Neuronal stem cell (in vitro differentiated cells): ENCODE data around the gene APOBEC4.

ENCODE experiments used
- DNase-seq: peaks from one replicate; pipeline ENCODE4 v3.0.0-alpha.2; 2013; ENCODE audit warnings: low spot score
- H2AFZ ChIP-seq: one replicate; pipeline ENCODE4 v1.6.1; 2013; ENCODE audit warnings: mild to moderate bottlenecking, low read length, inconsistent platforms
- H2AK5ac ChIP-seq: 2 replicates; pipeline ENCODE4 v1.6.1; 2013; ENCODE audit warnings: low read depth, mild to moderate bottlenecking, inconsistent platforms, low read length, moderate library complexity, mixed read lengths
- H2BK120ac ChIP-seq: 2 replicates; pipeline ENCODE4 v1.6.1; 2013; ENCODE audit warnings: low read depth, mild to moderate bottlenecking, inconsistent platforms, low read length, moderate library complexity, mixed read lengths
- H2BK12ac ChIP-seq: one replicate; pipeline ENCODE4 v1.6.1; 2013; ENCODE audit warnings: low read length, inconsistent platforms
- H2BK15ac ChIP-seq: 2 replicates; pipeline ENCODE4 v1.6.1; 2013; ENCODE audit warnings: mild to moderate bottlenecking, low read length, inconsistent platforms, mixed read lengths
- H2BK5ac ChIP-seq: one replicate; pipeline ENCODE4 v1.6.1; 2013; ENCODE audit warnings: inconsistent platforms, mild to moderate bottlenecking, low read length, moderate library complexity
- H3K14ac ChIP-seq: one replicate; pipeline ENCODE4 v1.6.1; 2013; ENCODE audit warnings: low read length, inconsistent platforms
- H3K18ac ChIP-seq: 2 replicates; pipeline ENCODE4 v1.6.1; 2013; ENCODE audit warnings: low read length, inconsistent platforms
- H3K23ac ChIP-seq: 2 replicates; pipeline ENCODE4 v1.6.1; 2013; ENCODE audit warnings: low read depth, mild to moderate bottlenecking, mixed read lengths, low read length, inconsistent platforms; ENCODE audit not compliant: poor library complexity
- H3K27ac ChIP-seq: replicated peaks from 3 replicates; pipeline ENCODE4 v1.5.1; 2013; ENCODE audit warnings: low read length, inconsistent platforms
- H3K27me3 ChIP-seq, 3 experiments: 2 replicates each; pipeline ENCODE4 v1.6.1; 2013; ENCODE audit warnings: low read length in 3 of 3, mild to moderate bottlenecking in 2 of 3, inconsistent platforms in 1 of 3, low read depth in 1 of 3, mixed read lengths in 1 of 3, moderate library complexity in 1 of 3; ENCODE audit not compliant: control insufficient read depth in 3 of 3, insufficient read depth in 3 of 3
- H3K36me3 ChIP-seq, 2 donors: replicated peaks in 1 of 2; 2 replicates each; pipeline ENCODE4 v1.6.1; 2013; ENCODE audit warnings: low read length in 2 of 2; ENCODE audit not compliant: control insufficient read depth in 2 of 2, insufficient read depth in 2 of 2
- H3K4ac ChIP-seq: 2 replicates; pipeline ENCODE4 v1.6.1; 2013; ENCODE audit warnings: inconsistent platforms, mild to moderate bottlenecking, low read length, moderate library complexity
- H3K4me1 ChIP-seq, 2 donors: 1 replicate in 1 of 2; 2 replicates in 1 of 2; pipeline ENCODE4 v1.6.1; 2013; ENCODE audit warnings: low read length in 2 of 2, low read depth in 1 of 2; ENCODE audit not compliant: control insufficient read depth in 2 of 2, insufficient read depth in 1 of 2
- H3K4me2 ChIP-seq: one replicate; pipeline ENCODE4 v1.6.1; 2013; ENCODE audit warnings: mild to moderate bottlenecking, low read length, inconsistent platforms; ENCODE audit not compliant: insufficient read depth, poor library complexity, severe bottlenecking
- H3K4me3 ChIP-seq, 2 donors: 2 replicates each; pipeline ENCODE4 v1.5.1; 2013; ENCODE audit warnings: low read length in 2 of 2, mild to moderate bottlenecking in 2 of 2, inconsistent platforms in 1 of 2, moderate library complexity in 1 of 2
- H3K79me1 ChIP-seq: one replicate; pipeline ENCODE4 v1.6.1; 2013; ENCODE audit warnings: low read depth, mild to moderate bottlenecking, inconsistent platforms, low read length, moderate library complexity
- H3K9ac ChIP-seq: one replicate; pipeline ENCODE4 v1.6.1; 2013; ENCODE audit warnings: mild to moderate bottlenecking, low read depth, low read length, inconsistent platforms; ENCODE audit not compliant: poor library complexity
- H3K9me3 ChIP-seq, 2 donors: replicated peaks in 1 of 2; 2 replicates each; pipeline versions ENCODE3 to v1.6.1; 2013; ENCODE audit warnings: low read length in 2 of 2, mild to moderate bottlenecking in 2 of 2, inconsistent platforms in 1 of 2, low read depth in 1 of 2, mixed read lengths in 1 of 2, moderate library complexity in 1 of 2; ENCODE audit not compliant: control insufficient read depth in 2 of 2, insufficient read depth in 1 of 2
- H4K8ac ChIP-seq: one replicate; pipeline ENCODE4 v1.6.1; 2013; ENCODE audit warnings: low read depth, mild to moderate bottlenecking, inconsistent platforms, low read length, moderate library complexity
- H4K91ac ChIP-seq: one replicate; pipeline ENCODE4 v1.6.1; 2013; ENCODE audit warnings: low read length, low read depth, mild to moderate bottlenecking, inconsistent platforms; ENCODE audit not compliant: poor library complexity
- WGBS, 2 donors: extraction: QIAGEN DNeasy Blood & Tissue Kit; methylation state at CpG; one replicate each; pipeline ENCODE4 v1.1.7; 2013; ENCODE audit warnings: missing lambda C conversion rate in 2 of 2, mixed read lengths in 1 of 2; ENCODE audit not compliant: insufficient read length in 2 of 2, insufficient replicate concordance in 1 of 2; ENCODE audit errors: extremely low coverage in 2 of 2; 5-methylcytosine and 5-hydroxymethylcytosine counted together

The APOBEC4 gene

DNA sequence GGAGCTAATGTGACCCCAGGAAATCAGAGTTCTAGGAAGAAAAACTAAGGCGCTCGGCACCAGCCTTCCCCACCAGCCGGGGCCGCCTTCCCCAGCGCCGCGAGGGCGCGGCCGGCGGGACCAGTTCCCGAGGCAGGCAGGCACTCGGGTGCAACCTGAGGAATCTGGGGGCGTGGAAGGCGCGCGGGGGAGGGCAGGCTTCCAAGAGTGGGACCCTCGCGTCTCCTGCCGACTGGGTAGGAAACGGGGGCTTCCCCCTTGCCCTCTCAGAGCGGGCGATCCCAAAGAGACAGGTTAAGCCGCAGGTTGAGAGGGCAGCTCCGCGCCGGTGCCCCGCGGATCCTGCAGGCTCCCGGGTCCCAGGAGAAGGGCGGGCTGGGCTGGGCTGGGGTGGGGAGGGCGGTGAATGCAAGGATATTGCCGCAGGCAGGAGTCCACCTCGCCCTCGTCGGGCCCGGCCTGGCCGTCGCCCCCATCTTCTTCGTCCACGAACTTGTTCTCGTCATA lies 18.0 kb downstream of the APOBEC4 start:
- Histone ChIP-seq H3K18ac (peak overlapping the region; percentile 99), H3K9me3 (no peaks in the 10 kb centered on the region), H2BK15ac (peak overlapping the region; percentile 85), H3K27me3 (no peaks in the 10 kb centered on the region), H3K4ac (peak overlapping the region; percentile 53), H4K8ac (no peak overlapping the region), H3K9ac (peak overlapping the region; percentile 96), H2AFZ (peak overlapping the region; percentile 97), H3K79me1 (peaks cover 5% of the 10 kb centered on the region), H4K91ac (no peak overlapping the region), H3K14ac (peak overlapping the region; percentile 21), H2BK5ac (peak overlapping the region; percentile 87), H2AK5ac (peak overlapping the region; percentile 70), H3K4me3 (peak overlapping the region; percentile 94 to 95), H3K27ac (peak overlapping the region; percentile 91), H3K4me2 (peak overlapping the region; percentile 83), H2BK120ac (peak overlapping the region; percentile 50), H3K23ac (peak overlapping the region; percentile 37), H3K4me1 (peaks cover 1 to 14% of the 10 kb centered on the region in 2 donors), H2BK12ac (no peak overlapping the region), H3K36me3 (peaks cover 2 to 30% of the 10 kb centered on the region in 2 donors)
- DNase-seq: no peak
- WGBS, 2 donors: no CpG with 5 or more reads among the region's 42 CpGs

DNA sequence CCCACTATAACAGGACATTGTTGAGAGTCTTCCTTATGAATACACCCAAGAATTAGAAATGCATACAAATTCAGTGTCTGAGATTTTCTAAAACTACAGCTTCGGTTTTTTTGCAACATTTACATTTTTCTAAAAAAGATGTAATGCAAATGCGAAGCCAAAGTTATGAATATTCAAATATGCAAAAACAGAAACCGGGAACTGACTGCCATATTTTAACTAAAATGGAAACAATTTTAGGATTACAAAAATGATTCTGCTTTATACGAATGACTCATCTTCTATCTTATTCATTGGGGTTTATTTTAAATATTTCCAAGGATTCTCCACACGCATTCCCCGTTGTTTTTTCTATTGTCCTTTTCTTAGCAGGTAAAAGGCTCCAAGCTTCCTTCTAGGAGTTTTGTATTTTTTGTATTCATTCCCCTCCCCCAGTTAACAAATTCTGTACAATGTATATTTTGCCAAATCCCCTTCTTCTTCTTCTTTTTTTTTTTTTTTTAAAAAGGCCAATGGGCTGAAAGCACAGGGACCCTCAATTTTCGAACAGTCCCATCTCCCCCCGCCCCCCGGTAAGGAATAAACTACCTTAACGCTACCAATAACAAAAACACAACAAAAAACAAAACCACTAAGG lies 18.6 kb downstream of the APOBEC4 start:
- Histone ChIP-seq H3K4ac (no peak overlapping the region), H3K9me3 (no peaks in the 10 kb centered on the region), H3K27me3 (no peaks in the 10 kb centered on the region), H4K91ac (no peak overlapping the region), H3K79me1 (peaks cover 5% of the 10 kb centered on the region), H3K18ac (no peak overlapping the region), H2BK5ac (no peak overlapping the region), H2AFZ (peak overlapping the region; percentile 97), H4K8ac (no peak overlapping the region), H2AK5ac (no peak overlapping the region), H2BK15ac (no peak overlapping the region), H3K4me1 (peaks cover 1 to 14% of the 10 kb centered on the region in 2 donors), H2BK12ac (no peak overlapping the region), H3K23ac (no peak overlapping the region), H3K9ac (no peak overlapping the region), H3K36me3 (peaks cover 2 to 36% of the 10 kb centered on the region in 2 donors), H3K14ac (no peak overlapping the region), H3K27ac (no peak overlapping the region), H3K4me2 (no peak overlapping the region), H3K4me3 (peak overlapping the region; percentile 94 to 95), H2BK120ac (no peak overlapping the region)
- WGBS, 2 donors: no CpG with 5 or more reads among the region's 10 CpGs
- no peak for DNase-seq

GRCh38 chr1:183633676-183634343 lies 19.3 kb downstream of the APOBEC4 start:
- Histone ChIP-seq H2BK5ac (no peak overlapping the region), H3K9me3 (no peaks in the 10 kb centered on the region), H2AK5ac (no peak overlapping the region), H4K8ac (no peak overlapping the region), H3K9ac (no peak overlapping the region), H2AFZ (no peak overlapping the region), H3K27ac (no peak overlapping the region), H2BK15ac (no peak overlapping the region), H2BK12ac (no peak overlapping the region), H3K23ac (no peak overlapping the region), H3K14ac (no peak overlapping the region), H3K4me2 (no peak overlapping the region), H3K4me3 (peak overlapping the region in 1 of 2 donors; percentile 94), H3K79me1 (peaks cover 5% of the 10 kb centered on the region), H3K27me3 (no peaks in the 10 kb centered on the region), H4K91ac (no peak overlapping the region), H3K4ac (no peak overlapping the region), H3K4me1 (peaks cover 1 to 14% of the 10 kb centered on the region in 2 donors), H3K36me3 (peaks cover 2 to 43% of the 10 kb centered on the region in 2 donors), H3K18ac (no peak overlapping the region), H2BK120ac (no peak overlapping the region)
- no CpG with 5 or more reads among the region's 1 CpG for WGBS, 2 donors
- no peak for DNase-seq

DNA sequence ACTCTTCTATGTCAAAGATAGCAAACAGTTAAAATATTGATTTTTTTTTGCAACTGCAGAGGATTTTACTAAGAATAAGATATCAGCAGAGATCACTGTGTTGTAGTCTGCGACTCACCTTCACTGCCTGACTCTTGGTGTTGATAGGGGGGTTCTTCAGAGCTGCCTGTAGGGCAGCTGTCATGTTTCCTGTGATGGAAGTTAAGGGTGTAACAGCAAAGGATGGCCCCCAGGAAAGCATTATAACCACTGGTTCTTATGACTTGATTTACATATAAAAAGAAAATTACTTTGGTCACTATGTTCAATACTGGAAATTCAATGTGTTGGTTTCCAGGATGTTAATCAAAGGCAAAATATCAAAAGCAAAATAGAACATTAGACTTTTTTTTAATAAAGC lies 20.2 kb downstream of the APOBEC4 start:
- Histone ChIP-seq H3K4ac (no peak overlapping the region), H2BK120ac (no peak overlapping the region), H3K27ac (no peak overlapping the region), H3K4me1 (peaks cover 1 to 14% of the 10 kb centered on the region in 2 donors), H4K91ac (no peak overlapping the region), H3K14ac (no peak overlapping the region), H2BK5ac (no peak overlapping the region), H2BK12ac (no peak overlapping the region), H4K8ac (no peak overlapping the region), H3K18ac (no peak overlapping the region), H2AFZ (no peak overlapping the region), H3K23ac (no peak overlapping the region), H2AK5ac (no peak overlapping the region), H2BK15ac (no peak overlapping the region), H3K9ac (no peak overlapping the region), H3K4me3 (peak overlapping the region in 1 of 2 donors; percentile 94), H3K4me2 (no peak overlapping the region), H3K36me3 (peaks cover 5 to 51% of the 10 kb centered on the region in 2 donors), H3K79me1 (peaks cover 5% of the 10 kb centered on the region), H3K9me3 (no peaks in the 10 kb centered on the region), H3K27me3 (no peaks in the 10 kb centered on the region)
- no CpG with 5 or more reads among the region's 1 CpG for WGBS, 2 donors
- DNase-seq: no peak
